HL-60 (cell line): ENCODE measurements around the gene DUSP2.

Experiments
- CTCF ChIP-seq: IDR thresholded peaks from one replicate; pipeline ENCODE4 v1.5.1; 2011; ENCODE audit warnings: low read length, control low read depth, inconsistent platforms; ENCODE audit not compliant: insufficient read depth
- POLR2AphosphoS5 ChIP-seq: IDR thresholded peaks from 2 replicates; pipeline ENCODE4 v1.6.1; 2012; ENCODE audit warnings: low read depth

GRCh38 chr2:96117701-96118588 is 27.3 kb downstream of the DUSP2 start:
- TF ChIP-seq CTCF (no peak), POLR2AphosphoS5 (no peak)
